ENCODE data around the gene ADAMTSL2.

DNA sequence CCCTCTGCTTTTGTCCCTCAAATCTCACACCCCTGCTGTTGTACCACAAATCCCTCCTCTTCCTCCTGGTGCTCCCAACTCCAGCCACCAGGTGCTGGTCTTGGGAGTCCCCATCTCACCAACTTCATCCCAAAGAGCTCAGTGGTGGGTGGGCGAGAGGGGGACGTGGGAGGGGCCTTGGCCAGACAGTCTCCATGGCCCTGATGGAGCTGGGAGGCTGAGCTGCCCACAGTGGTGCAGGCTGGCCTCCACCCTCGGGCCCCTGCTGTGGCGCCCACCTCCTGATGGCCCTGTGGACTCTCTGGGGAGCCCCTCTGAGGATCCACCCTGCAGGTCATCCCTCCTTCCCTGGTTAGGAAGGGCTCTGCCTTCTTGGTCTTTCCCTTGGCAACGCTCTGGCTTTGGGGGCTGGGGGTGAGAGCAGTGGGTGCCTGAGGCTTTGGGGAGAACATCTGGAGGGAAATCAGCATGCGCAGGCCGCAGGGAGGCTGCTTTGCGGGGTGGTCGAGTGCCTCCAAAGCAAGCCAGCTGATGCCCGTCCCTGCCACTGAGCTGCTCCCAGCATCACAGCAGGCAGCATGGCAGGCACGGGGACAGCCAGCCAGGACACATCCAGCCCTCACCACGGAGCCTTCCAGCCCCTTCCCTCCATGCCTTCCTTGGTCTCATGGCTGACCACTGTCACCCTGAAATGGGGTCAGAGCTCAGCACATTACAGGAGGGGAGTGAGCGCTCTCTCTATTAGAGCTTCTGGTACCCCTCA, 82.3 kb downstream of the ADAMTSL2 start:
- no peak for TF ChIP-seq GATA2 (IDR thresholded peaks at IDR 0.05; ENCODE audit: low read depth, low read length)
- TF ChIP-seq GATA3 (IDR thresholded peaks at IDR 0.05; ENCODE audit: low read depth, low read length) = no peak

Data from SH-SY5Y (cell line).